OCI-LY3 (cell line): ENCODE results near the gene FBRSL1.

Experiments used
- H2AFZ ChIP-seq: fragments of 200-600, 300-600 bp; shearing (Covaris generic); 2 replicates; pipeline ENCODE4 v1.6.0; 2014; ENCODE audit warnings: antibody characterized with exemption, low read depth, low read length
- H3K27ac ChIP-seq: fragments of 200-600, 300-600 bp; sonication (generic); 2 replicates; pipeline ENCODE4 v1.5.1; 2014; ENCODE audit warnings: mild to moderate bottlenecking, low read length, moderate library complexity, mixed read lengths
- H3K27me3 ChIP-seq: fragments of 200-600, 300-600 bp; sonication (generic); 2 replicates; pipeline ENCODE4 v1.6.1; 2014; ENCODE audit warnings: low read depth, low read length, mixed read lengths
- H3K36me3 ChIP-seq: fragments of 200-600, 300-600 bp; sonication (generic); replicated peaks from 2 replicates; pipeline ENCODE3; 2014; ENCODE audit warnings: low read depth, low read length, mixed read lengths
- H3K4me1 ChIP-seq: fragments of 300-600, 200-600 bp; sonication (generic); 2 replicates; pipeline ENCODE4 v1.6.1; 2014; ENCODE audit warnings: low read length, mixed read lengths
- H3K4me2 ChIP-seq: fragments of 200-600, 300-600 bp; sonication (generic); 2 replicates; pipeline ENCODE4 v1.6.1; 2014; ENCODE audit warnings: low read length, mixed read lengths
- H3K4me3 ChIP-seq: fragments of 300-600, 200-600 bp; sonication (generic); 2 replicates; pipeline ENCODE4 v1.5.1; 2014; ENCODE audit warnings: antibody characterized with exemption, mild to moderate bottlenecking, low read length, moderate library complexity
- H3K79me2 ChIP-seq: fragments of 300-600, 200-600 bp; shearing (Covaris generic); 2 replicates; pipeline ENCODE4 v1.6.1; 2014; ENCODE audit warnings: mild to moderate bottlenecking, low read length, mixed read lengths
- H3K9ac ChIP-seq: fragments of 300-600, 200-600 bp; shearing (Covaris generic); 2 replicates; pipeline ENCODE4 v1.6.0; 2014; ENCODE audit warnings: mild to moderate bottlenecking, low read length, moderate library complexity
- H3K9me3 ChIP-seq: fragments of 200-600, 300-600 bp; shearing (Covaris generic); 2 replicates; pipeline ENCODE4 v1.6.1; 2014; ENCODE audit warnings: low read length, mixed read lengths; ENCODE audit not compliant: insufficient read depth
- H4K20me1 ChIP-seq: fragments of 200-600, 300-600 bp; sonication (generic); 2 replicates; pipeline ENCODE4 v1.6.1; 2016; ENCODE audit warnings: low read length, mixed read lengths; ENCODE audit not compliant: insufficient read depth
- EZH2phosphoT487 ChIP-seq: fragments of 200-600 bp; shearing (Covaris generic); IDR thresholded peaks from 2 replicates; pipeline ENCODE4 v1.6.1; 2018; ENCODE audit warnings: antibody characterized with exemption, mixed run types, low read depth
- TF ChIP-seq, protein P1 (sequence below): fragments of 200-600, 300-600 bp; sonication (generic); IDR thresholded peaks from 2 replicates; pipeline ENCODE4 v1.5.1; 2014; ENCODE audit warnings: antibody characterized with exemption, low read length, low read depth

The FBRSL1 gene

DNA sequence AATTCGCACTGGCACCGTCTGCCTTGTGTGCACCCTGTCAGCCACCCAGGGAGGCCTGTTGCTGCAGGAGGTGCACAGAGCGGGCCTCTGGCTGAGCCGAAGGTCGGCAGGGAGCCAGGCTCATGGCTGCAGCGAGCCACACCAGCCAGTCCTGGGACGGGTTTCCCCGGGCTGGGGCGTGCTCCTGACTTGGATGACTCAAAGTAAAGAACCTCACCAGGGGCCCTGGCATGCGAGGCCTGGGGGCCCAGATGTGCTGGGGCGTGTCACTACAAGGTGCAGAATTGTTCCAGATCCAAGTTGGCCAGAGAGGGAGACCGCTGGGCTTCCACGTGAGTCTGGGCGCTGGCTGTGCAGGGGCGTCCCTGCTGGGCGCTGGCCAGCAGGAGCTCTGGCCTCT, 34.5 kb downstream of the FBRSL1 start:
- H4K20me1 ChIP-seq: peaks cover 16% of the 10 kb centered on the region; the same call in 1 of the 2 replicates

DNA sequence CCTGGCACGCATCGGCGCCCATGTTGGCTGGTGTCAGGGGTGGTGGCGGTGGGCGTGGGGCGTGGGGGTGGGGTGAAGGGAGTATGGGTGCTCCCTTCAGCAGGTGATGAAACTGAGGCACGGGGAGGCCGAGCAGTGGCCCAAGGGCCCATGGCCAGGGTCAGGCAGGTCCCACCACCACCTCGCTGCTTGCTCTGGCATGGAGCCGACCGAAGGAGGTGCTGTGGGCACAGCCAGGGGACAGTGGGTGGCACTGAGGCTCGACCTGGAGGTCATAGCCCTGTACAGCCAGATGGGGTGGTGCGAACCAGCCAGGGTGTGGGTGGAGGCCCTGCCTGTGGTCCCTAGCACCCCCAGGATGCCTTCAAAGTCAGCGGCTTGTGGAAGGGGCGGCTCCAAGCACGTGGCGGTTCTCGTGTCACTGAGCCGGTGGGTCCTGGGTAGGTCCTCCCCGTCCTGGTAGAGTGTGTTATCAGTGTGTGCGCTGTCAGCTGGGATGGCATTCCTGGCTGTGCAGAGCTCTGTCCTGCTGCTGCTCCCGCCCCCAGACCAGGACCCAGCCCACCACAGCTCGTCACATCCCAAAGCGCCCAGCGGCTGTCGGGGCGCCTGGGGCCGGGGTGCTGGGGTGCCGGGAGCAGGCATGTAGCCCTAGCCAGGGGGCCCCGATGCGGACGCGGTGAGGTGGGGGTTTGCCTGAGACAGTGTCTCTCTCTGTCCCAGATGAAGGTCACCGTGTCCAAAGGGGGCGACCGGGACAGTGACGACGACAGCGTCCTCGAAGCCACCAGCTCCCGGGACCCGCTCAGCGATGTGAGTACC, 35.3 kb downstream of the FBRSL1 start:
- no peak overlapping the region for H2AFZ ChIP-seq
- no peaks in the 10 kb centered on the region for H3K9me3 ChIP-seq
- H3K36me3 ChIP-seq: no peaks in the 10 kb centered on the region
- H3K79me2 ChIP-seq: no peaks in the 10 kb centered on the region
- no peak overlapping the region for H3K4me2 ChIP-seq
- H4K20me1 ChIP-seq: peaks cover 16% of the 10 kb centered on the region; the same call in 1 of the 2 replicates
- H3K4me3 ChIP-seq: no peak overlapping the region
- H3K9ac ChIP-seq: no peak overlapping the region
- H3K27ac ChIP-seq: no peak overlapping the region
- H3K27me3 ChIP-seq: no peaks in the 10 kb centered on the region
- peaks cover 8% of the 10 kb centered on the region for H3K4me1 ChIP-seq
- TF ChIP-seq EZH2phosphoT487: no peak
- TF ChIP-seq, protein P1, sequence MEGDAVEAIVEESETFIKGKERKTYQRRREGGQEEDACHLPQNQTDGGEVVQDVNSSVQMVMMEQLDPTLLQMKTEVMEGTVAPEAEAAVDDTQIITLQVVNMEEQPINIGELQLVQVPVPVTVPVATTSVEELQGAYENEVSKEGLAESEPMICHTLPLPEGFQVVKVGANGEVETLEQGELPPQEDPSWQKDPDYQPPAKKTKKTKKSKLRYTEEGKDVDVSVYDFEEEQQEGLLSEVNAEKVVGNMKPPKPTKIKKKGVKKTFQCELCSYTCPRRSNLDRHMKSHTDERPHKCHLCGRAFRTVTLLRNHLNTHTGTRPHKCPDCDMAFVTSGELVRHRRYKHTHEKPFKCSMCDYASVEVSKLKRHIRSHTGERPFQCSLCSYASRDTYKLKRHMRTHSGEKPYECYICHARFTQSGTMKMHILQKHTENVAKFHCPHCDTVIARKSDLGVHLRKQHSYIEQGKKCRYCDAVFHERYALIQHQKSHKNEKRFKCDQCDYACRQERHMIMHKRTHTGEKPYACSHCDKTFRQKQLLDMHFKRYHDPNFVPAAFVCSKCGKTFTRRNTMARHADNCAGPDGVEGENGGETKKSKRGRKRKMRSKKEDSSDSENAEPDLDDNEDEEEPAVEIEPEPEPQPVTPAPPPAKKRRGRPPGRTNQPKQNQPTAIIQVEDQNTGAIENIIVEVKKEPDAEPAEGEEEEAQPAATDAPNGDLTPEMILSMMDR: no peak

More for the DNA sequence above, 34.5 kb downstream of the FBRSL1 start:
- Histone ChIP-seq H2AFZ (no peak overlapping the region), H3K9ac (no peak overlapping the region), H3K9me3 (no peaks in the 10 kb centered on the region), H3K4me2 (no peak overlapping the region), H3K36me3 (no peaks in the 10 kb centered on the region), H3K27ac (no peak overlapping the region), H3K27me3 (no peaks in the 10 kb centered on the region), H3K79me2 (no peaks in the 10 kb centered on the region), H3K4me1 (peaks cover 8% of the 10 kb centered on the region), H3K4me3 (no peak overlapping the region)
- TF ChIP-seq EZH2phosphoT487: no peak
- TF ChIP-seq, protein P1: no peak

DNA sequence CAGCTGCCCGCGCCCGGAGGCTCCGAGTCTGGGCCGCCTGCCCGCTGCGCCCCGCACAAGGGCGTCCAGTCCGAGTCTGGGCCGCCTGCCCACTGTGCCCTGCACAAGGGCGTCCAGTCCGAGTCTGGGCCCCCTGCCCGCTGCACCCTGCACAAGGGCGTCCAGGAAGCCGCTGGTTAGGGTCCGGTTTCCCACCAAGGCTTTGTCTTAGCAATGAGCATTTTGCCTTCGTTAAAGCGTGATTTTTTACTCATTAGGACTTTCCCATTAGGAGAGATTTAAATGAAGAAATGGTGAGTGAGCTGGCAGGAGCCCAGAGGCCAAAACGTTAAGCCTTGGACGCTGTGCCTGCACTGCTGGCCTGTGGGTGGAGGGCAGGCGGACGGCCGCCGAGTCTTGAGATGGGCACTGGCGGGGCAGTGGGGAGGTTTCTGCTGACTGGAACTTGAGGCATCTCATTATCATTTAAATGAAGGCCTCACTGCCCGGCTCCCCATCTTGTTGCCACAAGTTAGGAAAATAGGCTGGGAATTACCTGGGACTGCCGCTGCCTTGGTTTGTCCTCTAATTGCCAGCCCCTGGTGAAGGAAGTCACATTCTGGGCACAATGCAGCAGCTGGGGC, 36.0 kb downstream of the FBRSL1 start:
- H3K4me2 ChIP-seq: no peak overlapping the region
- H2AFZ ChIP-seq: no peak overlapping the region
- peaks cover 15% of the 10 kb centered on the region; the same call in 1 of the 2 replicates for H4K20me1 ChIP-seq
- H3K9me3 ChIP-seq: no peaks in the 10 kb centered on the region
- H3K4me3 ChIP-seq: no peak overlapping the region
- no peaks in the 10 kb centered on the region for H3K36me3 ChIP-seq
- TF ChIP-seq, protein P1: no peak
- no peak for TF ChIP-seq EZH2phosphoT487
- H3K4me1 ChIP-seq: peaks cover 8% of the 10 kb centered on the region
- H3K27me3 ChIP-seq: no peaks in the 10 kb centered on the region
- no peak overlapping the region for H3K9ac ChIP-seq
- H3K27ac ChIP-seq: no peak overlapping the region
- no peaks in the 10 kb centered on the region for H3K79me2 ChIP-seq

DNA sequence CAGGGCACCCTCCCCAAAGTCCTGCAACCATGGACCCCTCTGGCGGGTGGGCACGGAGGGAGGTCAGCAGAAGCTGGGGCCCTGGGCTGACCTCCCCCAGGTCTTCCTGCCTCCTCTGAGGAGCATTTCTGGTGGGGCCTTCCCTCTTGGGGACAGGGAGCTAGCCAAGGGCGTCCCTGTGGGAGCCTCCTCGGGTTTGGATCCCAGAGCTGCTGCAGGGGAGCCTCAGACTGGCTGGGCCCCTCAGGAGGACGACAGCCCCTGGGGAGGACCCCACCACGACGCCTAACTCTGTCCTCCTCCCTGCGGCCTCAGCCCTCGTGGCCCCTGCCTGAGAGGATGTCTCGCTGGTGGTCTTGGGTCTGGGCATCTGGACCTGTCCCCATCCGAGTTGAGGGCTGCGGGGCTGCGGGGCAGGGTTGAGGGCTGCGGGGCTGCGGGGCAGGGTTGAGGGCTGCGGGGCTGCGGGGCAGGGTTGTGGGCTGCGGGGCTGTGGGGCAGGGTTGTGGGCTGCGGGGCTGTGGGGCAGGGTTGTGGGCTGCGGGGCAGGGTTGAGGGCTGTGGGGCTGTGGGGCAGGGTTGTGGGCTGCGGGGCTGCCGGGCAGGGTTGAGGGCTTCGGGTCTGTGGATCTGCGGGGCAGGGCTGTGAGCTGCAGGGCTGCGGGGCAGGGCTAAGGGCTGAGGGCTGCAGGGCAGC, 37.4 kb downstream of the FBRSL1 start:
- Histone ChIP-seq H3K4me3 (no peak overlapping the region), H4K20me1 (peaks cover 9% of the 10 kb centered on the region; the same call in 1 of the 2 replicates), H3K36me3 (no peaks in the 10 kb centered on the region), H3K4me1 (peaks cover 7% of the 10 kb centered on the region), H3K4me2 (no peak overlapping the region), H3K27me3 (no peaks in the 10 kb centered on the region), H3K9me3 (no peaks in the 10 kb centered on the region), H3K79me2 (no peaks in the 10 kb centered on the region), H3K27ac (no peak overlapping the region), H2AFZ (no peak overlapping the region), H3K9ac (no peak overlapping the region)
- TF ChIP-seq EZH2phosphoT487: no peak
- TF ChIP-seq, protein P1: no peak
